ENCODE data around the gene IFFO2.

Gene IFFO2

GRCh38 chr1:18944810-18945209 lies 11.7 kb downstream of the IFFO2 start:
- no peaks in the 10 kb centered on the region for H3K9me3 ChIP-seq (ENCODE audit: low read length)
- no peak overlapping the region for H2AFZ ChIP-seq (ENCODE audit: low read depth, low read length)
- H3K27me3 ChIP-seq (ENCODE audit: insufficient read depth, low read length) = no peaks in the 10 kb centered on the region
- H3K36me3 ChIP-seq (ENCODE audit: insufficient read depth, low read length) = no peaks in the 10 kb centered on the region
- peaks cover 49% of the 10 kb centered on the region for H3K4me1 ChIP-seq (ENCODE audit: insufficient read depth, low read length)
- no peak overlapping the region for H3K4me3 ChIP-seq (ENCODE audit: low read length)

GRCh38 chr1:18943914-18944572 lies 12.4 kb downstream of the IFFO2 start:
- H3K36me3 ChIP-seq (ENCODE audit: insufficient read depth, low read length) = no peaks in the 10 kb centered on the region
- H3K27me3 ChIP-seq (ENCODE audit: insufficient read depth, low read length) = no peaks in the 10 kb centered on the region
- no peaks in the 10 kb centered on the region for H3K9me3 ChIP-seq (ENCODE audit: low read length)
- H3K4me1 ChIP-seq (ENCODE audit: insufficient read depth, low read length) = peaks cover 41% of the 10 kb centered on the region
- H2AFZ ChIP-seq (ENCODE audit: low read depth, low read length) = no peak overlapping the region
- no peak overlapping the region for H3K4me3 ChIP-seq (ENCODE audit: low read length)

- H3K36me3 ChIP-seq (ENCODE audit: insufficient read depth, low read length) = no peaks in the 10 kb centered on the region
- no peak overlapping the region for H3K4me3 ChIP-seq (ENCODE audit: low read length)
- H3K9me3 ChIP-seq (ENCODE audit: low read length) = no peaks in the 10 kb centered on the region
- peaks cover 41% of the 10 kb centered on the region for H3K4me1 ChIP-seq (ENCODE audit: insufficient read depth, low read length)
- H3K27me3 ChIP-seq (ENCODE audit: insufficient read depth, low read length) = no peaks in the 10 kb centered on the region
- no peak overlapping the region for H2AFZ ChIP-seq (ENCODE audit: low read depth, low read length)
Measured at GRCh38 chr1:18943162-18943561, 13.3 kb downstream of the IFFO2 start.

- H3K4me1 ChIP-seq (ENCODE audit: insufficient read depth, low read length) = peaks cover 36% of the 10 kb centered on the region
- no peaks in the 10 kb centered on the region for H3K36me3 ChIP-seq (ENCODE audit: insufficient read depth, low read length)
Measured at GRCh38 chr1:18942340-18942739, 14.1 kb downstream of the IFFO2 start.

GRCh38 chr1:18941221-18942141 lies 15.0 kb downstream of the IFFO2 start:
- Histone ChIP-seq H3K27me3 (ENCODE audit: insufficient read depth, low read length) (no peaks in the 10 kb centered on the region), H2AFZ (ENCODE audit: low read depth, low read length) (no peak overlapping the region), H3K9me3 (ENCODE audit: low read length) (no peaks in the 10 kb centered on the region), H3K4me3 (ENCODE audit: low read length) (no peak overlapping the region), H3K36me3 (ENCODE audit: insufficient read depth, low read length) (no peaks in the 10 kb centered on the region), H3K4me1 (ENCODE audit: insufficient read depth, low read length) (peaks cover 31% of the 10 kb centered on the region)

More at GRCh38 chr1:18942340-18942739, 14.1 kb downstream of the IFFO2 start:
- no peaks in the 10 kb centered on the region for H3K27me3 ChIP-seq (ENCODE audit: insufficient read depth, low read length)
- H3K4me3 ChIP-seq (ENCODE audit: low read length) = no peak overlapping the region
- H2AFZ ChIP-seq (ENCODE audit: low read depth, low read length) = no peak overlapping the region
- no peaks in the 10 kb centered on the region for H3K9me3 ChIP-seq (ENCODE audit: low read length)

- Histone ChIP-seq H3K4me1 (ENCODE audit: insufficient read depth, low read length) (peaks cover 26% of the 10 kb centered on the region), H3K36me3 (ENCODE audit: insufficient read depth, low read length) (no peaks in the 10 kb centered on the region)
Measured at GRCh38 chr1:18940303-18941020, 16.0 kb downstream of the IFFO2 start.

GRCh38 chr1:18939398-18940302 lies 16.8 kb downstream of the IFFO2 start:
- no peak overlapping the region for H2AFZ ChIP-seq (ENCODE audit: low read depth, low read length)
- no peak overlapping the region for H3K4me3 ChIP-seq (ENCODE audit: low read length)
- no peaks in the 10 kb centered on the region for H3K27me3 ChIP-seq (ENCODE audit: insufficient read depth, low read length)
- H3K36me3 ChIP-seq (ENCODE audit: insufficient read depth, low read length) = no peaks in the 10 kb centered on the region
- H3K4me1 ChIP-seq (ENCODE audit: insufficient read depth, low read length) = peaks cover 18% of the 10 kb centered on the region
- no peaks in the 10 kb centered on the region for H3K9me3 ChIP-seq (ENCODE audit: low read length)

More at GRCh38 chr1:18940303-18941020, 16.0 kb downstream of the IFFO2 start:
- Histone ChIP-seq H3K27me3 (ENCODE audit: insufficient read depth, low read length) (no peaks in the 10 kb centered on the region), H3K9me3 (ENCODE audit: low read length) (no peaks in the 10 kb centered on the region), H3K4me3 (ENCODE audit: low read length) (no peak overlapping the region), H2AFZ (ENCODE audit: low read depth, low read length) (no peak overlapping the region)

- Histone ChIP-seq H3K4me3 (ENCODE audit: low read length) (no peak overlapping the region), H2AFZ (ENCODE audit: low read depth, low read length) (no peak overlapping the region), H3K4me1 (ENCODE audit: insufficient read depth, low read length) (peaks cover 16% of the 10 kb centered on the region), H3K36me3 (ENCODE audit: insufficient read depth, low read length) (no peaks in the 10 kb centered on the region), H3K9me3 (ENCODE audit: low read length) (no peaks in the 10 kb centered on the region), H3K27me3 (ENCODE audit: insufficient read depth, low read length) (no peaks in the 10 kb centered on the region)
Measured at GRCh38 chr1:18938707-18939070, 17.8 kb downstream of the IFFO2 start.

GRCh38 chr1:18938008-18938706 lies 18.3 kb downstream of the IFFO2 start:
- no peaks in the 10 kb centered on the region for H3K27me3 ChIP-seq (ENCODE audit: insufficient read depth, low read length)
- no peak overlapping the region for H3K4me3 ChIP-seq (ENCODE audit: low read length)
- no peaks in the 10 kb centered on the region for H3K36me3 ChIP-seq (ENCODE audit: insufficient read depth, low read length)
- H2AFZ ChIP-seq (ENCODE audit: low read depth, low read length) = no peak overlapping the region
- no peaks in the 10 kb centered on the region for H3K9me3 ChIP-seq (ENCODE audit: low read length)
- H3K4me1 ChIP-seq (ENCODE audit: insufficient read depth, low read length) = peaks cover 16% of the 10 kb centered on the region

GRCh38 chr1:18937539-18937938 lies 18.9 kb downstream of the IFFO2 start:
- H3K9me3 ChIP-seq (ENCODE audit: low read length) = no peaks in the 10 kb centered on the region
- H3K4me1 ChIP-seq (ENCODE audit: insufficient read depth, low read length) = peaks cover 16% of the 10 kb centered on the region
- no peak overlapping the region for H3K4me3 ChIP-seq (ENCODE audit: low read length)
- no peak overlapping the region for H2AFZ ChIP-seq (ENCODE audit: low read depth, low read length)
- H3K36me3 ChIP-seq (ENCODE audit: insufficient read depth, low read length) = no peaks in the 10 kb centered on the region
- H3K27me3 ChIP-seq (ENCODE audit: insufficient read depth, low read length) = no peaks in the 10 kb centered on the region

- Histone ChIP-seq H3K36me3 (ENCODE audit: insufficient read depth, low read length) (no peaks in the 10 kb centered on the region), H3K4me1 (ENCODE audit: insufficient read depth, low read length) (peaks cover 13% of the 10 kb centered on the region), H3K27me3 (ENCODE audit: insufficient read depth, low read length) (no peaks in the 10 kb centered on the region), H2AFZ (ENCODE audit: low read depth, low read length) (no peak overlapping the region), H3K9me3 (ENCODE audit: low read length) (no peaks in the 10 kb centered on the region), H3K4me3 (ENCODE audit: low read length) (no peak overlapping the region)
Measured at GRCh38 chr1:18936814-18937481, 19.5 kb downstream of the IFFO2 start.
